Caco-2 (cell line): ENCODE measurements around the gene KLK10. TPM values are rescaled to one million over a fixed set of nuclear protein-coding genes. Genes with fewer than 3 reads are reported as not detected.
A peak's percentile ranks its signal among the peaks of the same experiment; 100 is the strongest.

ENCODE experiments used
- BruUV-seq: library from RNA; stranded (reverse); fragments of 400-500 nt; replicated peaks from 2 replicates; lab custom pipeline; 2021; lab: Mats Ljungman, UMichigan
- CTCF ChIA-PET: fragments of 300-600 bp; sonication (Branson Sonifier 250); formaldehyde crosslinking; loops from one replicate; lab custom pipeline; 2022; ENCODE audit warnings: antibody characterized with exemption; lab: Charles Lee
- POLR2A ChIA-PET: fragments of 300-600 bp; sonication (Branson Sonifier 250); formaldehyde crosslinking; loops from one replicate; lab custom pipeline; 2022; ENCODE audit warnings: antibody characterized with exemption; lab: Charles Lee
- DNase-seq, 2 experiments: peaks; one replicate each; pipeline versions ENCODE4 v3.0.0 to v3.0.0-alpha.2; 2020 to 2022
- H3K27me3 ChIP-seq: replicated peaks from 2 replicates; pipeline ENCODE4 v1.6.0; 2011; ENCODE audit warnings: low read length; ENCODE audit not compliant: control insufficient read depth, insufficient read depth
- H3K36me3 ChIP-seq: 2 replicates; pipeline ENCODE4 v1.5.1; 2011; ENCODE audit warnings: low read length; ENCODE audit not compliant: control insufficient read depth, insufficient read depth
- H3K4me1 ChIP-seq: fragments of 250-450 bp; sonication (Bioruptor Pico); 2 replicates; pipeline ENCODE4 v1.5.1; 2020; ENCODE audit warnings: mild to moderate bottlenecking
- H3K4me3 ChIP-seq: 2 replicates; pipeline ENCODE4 v1.5.1; 2011; ENCODE audit warnings: low read depth, mild to moderate bottlenecking, control low read depth, low read length
- H3K9me3 ChIP-seq: fragments of 250-450 bp; sonication (Bioruptor Pico); 2 replicates; pipeline ENCODE4 v1.5.1; 2020; ENCODE audit warnings: mild to moderate bottlenecking, moderate library complexity
- H3K27ac Mint-ChIP-seq: one replicate; pipeline ENCODE4 v1.8.0; 2022; ENCODE audit warnings: mixed read lengths; ENCODE audit not compliant: unreplicated experiment
- H3K27me3 Mint-ChIP-seq: one replicate; pipeline ENCODE4 v1.8.0; 2022; ENCODE audit warnings: mixed read lengths; ENCODE audit not compliant: insufficient read depth, unreplicated experiment
- H3K36me3 Mint-ChIP-seq: one replicate; pipeline ENCODE4 v1.8.0; 2022; ENCODE audit warnings: mild to moderate bottlenecking, mixed read lengths; ENCODE audit not compliant: insufficient read depth, unreplicated experiment
- H3K4me1 Mint-ChIP-seq: one replicate; pipeline ENCODE4 v1.8.0; 2022; ENCODE audit warnings: low read depth, mixed read lengths; ENCODE audit not compliant: unreplicated experiment
- H3K4me3 Mint-ChIP-seq: one replicate; pipeline ENCODE4 v1.8.0; 2022; ENCODE audit warnings: mild to moderate bottlenecking, moderate library complexity, mixed read lengths; ENCODE audit not compliant: unreplicated experiment
- H3K9me3 Mint-ChIP-seq: one replicate; pipeline ENCODE4 v1.8.0; 2022; ENCODE audit warnings: mixed read lengths; ENCODE audit not compliant: unreplicated experiment
- intact Hi-C: fragments of 100-400 bp; cut with micrococcal nuclease; formaldehyde crosslinking; loops from one replicate; pipeline ENCODE4 v1.10.0; 2022; ENCODE audit not compliant: unreplicated experiment
- total RNA-seq: library from RNA; stranded (reverse); gene quantifications from 2 replicates; pipeline ENCODE4 v1.2.3, GENCODE V29; 2022
- TF ChIP-seq, protein P1 (sequence below), 2 experiments: fragments of 200-600 bp in 1 of 2; IDR thresholded peaks; 1 replicate in 1 of 2; 2 replicates in 1 of 2; pipeline versions ENCODE4 v1.5.1 to v1.8.0; 2011 to 2022; ENCODE audit warnings: antibody characterized with exemption in 1 of 2, control low read depth in 1 of 2, inconsistent platforms in 1 of 2, low read depth in 1 of 2, low read length in 1 of 2, mild to moderate bottlenecking in 1 of 2, moderate library complexity in 1 of 2; ENCODE audit not compliant: insufficient read depth in 1 of 2, severe bottlenecking in 1 of 2, unreplicated experiment in 1 of 2

Gene KLK10
- total RNA-seq, 1 experiment from 2014 or later, result not detected

DNA sequence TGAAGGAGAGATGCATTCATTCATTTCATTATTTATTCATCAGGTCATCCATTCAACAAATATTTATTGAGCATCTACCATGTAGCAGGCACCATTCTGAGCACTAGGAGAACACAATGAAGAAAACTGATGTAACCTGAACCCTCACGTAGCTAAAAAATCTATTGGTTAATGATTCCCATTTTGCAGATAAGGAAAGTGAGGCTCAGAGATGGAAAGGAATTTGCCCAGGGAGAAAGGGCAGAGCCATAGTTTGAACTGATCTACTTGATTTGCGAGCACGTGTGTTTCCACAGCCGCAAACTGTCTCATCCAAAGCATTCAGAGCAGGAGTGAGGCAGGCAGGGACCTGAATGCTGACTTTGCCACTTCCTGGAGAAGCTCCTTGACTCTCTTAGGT is 20.8 kb downstream of the KLK10 start:
- H3K36me3 ChIP-seq, result no peaks in the 10 kb centered on the region
- ChIA-PET POLR2A (interaction anchor here (0.6 kb wide), 1 partner anchor 10 kb away, joined by 6 read pairs; no protein-coding TSS in a partner anchor), CTCF (no interaction called here)
- TF ChIP-seq, protein P1, sequence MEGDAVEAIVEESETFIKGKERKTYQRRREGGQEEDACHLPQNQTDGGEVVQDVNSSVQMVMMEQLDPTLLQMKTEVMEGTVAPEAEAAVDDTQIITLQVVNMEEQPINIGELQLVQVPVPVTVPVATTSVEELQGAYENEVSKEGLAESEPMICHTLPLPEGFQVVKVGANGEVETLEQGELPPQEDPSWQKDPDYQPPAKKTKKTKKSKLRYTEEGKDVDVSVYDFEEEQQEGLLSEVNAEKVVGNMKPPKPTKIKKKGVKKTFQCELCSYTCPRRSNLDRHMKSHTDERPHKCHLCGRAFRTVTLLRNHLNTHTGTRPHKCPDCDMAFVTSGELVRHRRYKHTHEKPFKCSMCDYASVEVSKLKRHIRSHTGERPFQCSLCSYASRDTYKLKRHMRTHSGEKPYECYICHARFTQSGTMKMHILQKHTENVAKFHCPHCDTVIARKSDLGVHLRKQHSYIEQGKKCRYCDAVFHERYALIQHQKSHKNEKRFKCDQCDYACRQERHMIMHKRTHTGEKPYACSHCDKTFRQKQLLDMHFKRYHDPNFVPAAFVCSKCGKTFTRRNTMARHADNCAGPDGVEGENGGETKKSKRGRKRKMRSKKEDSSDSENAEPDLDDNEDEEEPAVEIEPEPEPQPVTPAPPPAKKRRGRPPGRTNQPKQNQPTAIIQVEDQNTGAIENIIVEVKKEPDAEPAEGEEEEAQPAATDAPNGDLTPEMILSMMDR (IDR thresholded peaks at IDR 0.05; ENCODE audit: insufficient read depth in 1 of 2, low read depth in 1 of 2, low read length in 1 of 2, severe bottlenecking in 1 of 2, unreplicated experiment in 1 of 2), result no peak
- BruUV-seq, result no TSS peak
- no peak overlapping the region for H3K4me3 ChIP-seq
- no peaks in the 10 kb centered on the region for H3K27me3 Mint-ChIP-seq
- no peak for DNase-seq
- H3K9me3 Mint-ChIP-seq, result peaks cover 9% of the 10 kb centered on the region
- intact Hi-C loops, result no loop called here
- H3K9me3 ChIP-seq, result no peaks in the 10 kb centered on the region; the same call in 1 of the 2 replicates
- H3K4me1 Mint-ChIP-seq, result no peaks in the 10 kb centered on the region
- no peak overlapping the region for H3K27ac Mint-ChIP-seq
- no peaks in the 10 kb centered on the region for H3K27me3 ChIP-seq
- no peaks in the 10 kb centered on the region for H3K36me3 Mint-ChIP-seq
- no peak overlapping the region for H3K4me3 Mint-ChIP-seq
- no peaks in the 10 kb centered on the region for H3K4me1 ChIP-seq

DNA sequence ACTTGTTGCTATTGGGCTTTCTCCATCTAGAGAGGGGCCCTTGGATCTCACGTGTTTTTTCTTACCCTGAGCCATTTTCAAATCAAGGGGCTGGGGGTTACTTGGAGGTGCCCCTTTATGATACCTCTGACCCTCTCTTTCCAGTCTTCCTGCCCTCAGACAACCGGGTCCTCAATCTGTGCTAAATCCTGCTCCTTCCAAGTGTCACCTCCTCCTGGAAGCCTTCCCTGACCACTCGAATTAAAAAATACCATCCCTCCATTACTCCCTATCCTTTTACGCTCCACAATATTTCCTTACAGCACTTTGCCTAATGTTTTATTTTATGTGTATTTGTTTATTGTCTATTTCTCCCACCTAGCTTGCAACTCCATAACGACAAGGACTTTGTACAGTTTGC is 21.4 kb downstream of the KLK10 start:
- no peak for DNase-seq
- Mint-ChIP-seq H3K4me1 (no peaks in the 10 kb centered on the region), H3K4me3 (no peak overlapping the region), H3K9me3 (peaks cover 9% of the 10 kb centered on the region), H3K36me3 (no peaks in the 10 kb centered on the region), H3K27me3 (no peaks in the 10 kb centered on the region), H3K27ac (no peak overlapping the region)
- no peaks in the 10 kb centered on the region; the same call in 1 of the 2 replicates for H3K9me3 ChIP-seq
- ChIA-PET POLR2A (no interaction called here), CTCF (no interaction called here)
- no peak overlapping the region for H3K4me3 ChIP-seq
- BruUV-seq, result no TSS peak
- no peaks in the 10 kb centered on the region for H3K36me3 ChIP-seq
- intact Hi-C loops, result no loop called here
- TF ChIP-seq, protein P1 (IDR thresholded peaks at IDR 0.05; ENCODE audit: insufficient read depth in 1 of 2, low read depth in 1 of 2, low read length in 1 of 2, severe bottlenecking in 1 of 2, unreplicated experiment in 1 of 2), result no peak
- no peaks in the 10 kb centered on the region for H3K27me3 ChIP-seq
- H3K4me1 ChIP-seq, result no peaks in the 10 kb centered on the region

DNA sequence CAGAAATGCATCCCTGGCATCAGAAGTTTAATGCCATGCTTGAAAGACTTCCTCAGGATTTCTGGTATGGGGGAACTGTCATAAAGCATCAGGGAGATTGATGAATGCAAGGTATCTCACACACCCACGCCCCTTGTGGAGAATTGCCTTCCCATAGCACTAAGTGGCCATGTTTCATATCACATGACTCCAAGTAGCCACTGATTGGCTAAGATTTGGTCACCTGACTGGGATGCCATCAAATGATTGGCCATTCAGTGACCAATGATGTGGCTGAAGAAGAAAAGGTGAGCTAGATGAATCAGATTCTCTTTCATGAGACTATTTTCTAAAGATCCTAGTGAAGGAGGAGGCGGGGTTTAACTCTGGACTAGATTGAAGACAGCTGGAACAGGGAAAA is 25.4 kb downstream of the KLK10 start:
- TF ChIP-seq, protein P1 (IDR thresholded peaks at IDR 0.05; ENCODE audit: insufficient read depth in 1 of 2, low read depth in 1 of 2, low read length in 1 of 2, severe bottlenecking in 1 of 2, unreplicated experiment in 1 of 2), result no peak
- no peaks in the 10 kb centered on the region for H3K4me1 Mint-ChIP-seq
- H3K9me3 Mint-ChIP-seq, result peaks cover 9% of the 10 kb centered on the region
- BruUV-seq, result no TSS peak
- Histone ChIP-seq H3K36me3 (no peaks in the 10 kb centered on the region), H3K27me3 (no peaks in the 10 kb centered on the region), H3K4me3 (no peak overlapping the region), H3K9me3 (no peaks in the 10 kb centered on the region; the same call in 1 of the 2 replicates), H3K4me1 (no peaks in the 10 kb centered on the region)
- ChIA-PET CTCF (no interaction called here), POLR2A (no interaction called here)
- intact Hi-C loops, result no loop called here
- DNase-seq, result peak in 1 of 2 experiments; percentile 24
- H3K36me3 Mint-ChIP-seq, result no peaks in the 10 kb centered on the region
- no peak overlapping the region for H3K27ac Mint-ChIP-seq
- no peak overlapping the region for H3K4me3 Mint-ChIP-seq
- H3K27me3 Mint-ChIP-seq, result peaks cover 9% of the 10 kb centered on the region
